WTC11 (cell line): ENCODE measurements around the gene SUPT3H.

Source experiments
- ATF1 ChIP-seq: sonication (generic); formaldehyde crosslinking; IDR thresholded peaks from 2 replicates; pipeline ENCODE4 v1.8.1; 2023; ENCODE audit warnings: mild to moderate bottlenecking, moderate library complexity, missing genetic modification reagents
- NFYB ChIP-seq: sonication (generic); formaldehyde crosslinking; conservative IDR thresholded peaks from 2 replicates; pipeline ENCODE4 v1.8.0; 2022; ENCODE audit warnings: low read depth, missing genetic modification reagents
- RELA ChIP-seq: sonication (generic); formaldehyde crosslinking; IDR thresholded peaks from 2 replicates; pipeline ENCODE4 v1.8.1; 2022; ENCODE audit warnings: missing genetic modification reagents, mild to moderate bottlenecking, borderline replicate concordance
- TP53 ChIP-seq: sonication (generic); formaldehyde crosslinking; IDR thresholded peaks from 2 replicates; pipeline ENCODE4 v1.8.1; 2023; ENCODE audit warnings: mild to moderate bottlenecking, missing genetic modification reagents

DNA sequence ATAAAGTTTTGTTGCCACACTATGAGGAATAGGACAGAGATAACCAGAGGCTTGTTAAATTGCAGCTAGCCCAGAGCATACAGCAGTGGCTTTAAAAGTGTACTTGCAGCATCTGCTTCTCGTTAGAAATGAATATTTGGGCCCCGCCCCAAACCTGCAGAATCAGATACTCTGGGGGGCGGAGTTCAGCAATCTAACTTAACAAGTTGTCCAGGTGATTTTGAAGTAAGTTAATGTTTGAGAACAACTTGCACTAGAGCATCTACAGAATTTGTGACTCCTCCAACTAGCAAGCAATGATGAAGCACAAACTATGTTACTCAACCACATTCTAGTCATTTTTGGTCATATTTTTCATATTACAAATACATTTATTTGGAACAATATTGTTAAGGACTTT, 10.6 kb upstream of the SUPT3H start:
- TF ChIP-seq RELA (CRISPR knock-in tag) = no peak
- no peak for TF ChIP-seq ATF1 (CRISPR knock-in tag)
- TF ChIP-seq TP53 = no peak
- TF ChIP-seq NFYB (CRISPR knock-in tag) = no peak
